Activated T-cell treated with anti-CD3 and anti-CD28 coated beads for 1 hour (primary cell): ENCODE results near the gene GUCY1A2.

ENCODE experiments used
- DNase-seq: peaks from one replicate; pipeline ENCODE4 v3.0.0-alpha.2; 2020; ENCODE audit warnings: low read depth

Gene GUCY1A2

DNA sequence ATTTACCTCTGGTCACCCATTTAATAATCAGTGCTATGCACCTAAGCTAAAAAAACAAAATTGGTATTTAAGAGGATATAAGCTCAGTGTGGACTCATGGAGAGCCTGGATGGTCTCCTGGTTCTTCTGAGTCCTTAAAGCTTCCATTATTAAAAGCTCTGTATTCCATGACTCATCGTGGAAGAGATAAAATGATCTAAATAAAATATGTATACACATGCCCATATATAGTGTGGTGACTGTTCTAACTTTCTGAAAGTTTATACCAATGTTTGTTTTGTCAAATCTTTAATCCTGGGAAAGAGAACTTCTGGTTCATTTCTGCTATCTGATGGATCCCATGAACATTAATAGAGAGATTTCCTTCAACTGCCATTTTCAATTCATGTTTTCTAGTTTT is 375.9 kb downstream of the GUCY1A2 start:
- DNase-seq, result no peak

- DNase-seq, result no peak
Measured at GRCh38 chr11:106632283-106632682, 386.0 kb downstream of the GUCY1A2 start.

DNA sequence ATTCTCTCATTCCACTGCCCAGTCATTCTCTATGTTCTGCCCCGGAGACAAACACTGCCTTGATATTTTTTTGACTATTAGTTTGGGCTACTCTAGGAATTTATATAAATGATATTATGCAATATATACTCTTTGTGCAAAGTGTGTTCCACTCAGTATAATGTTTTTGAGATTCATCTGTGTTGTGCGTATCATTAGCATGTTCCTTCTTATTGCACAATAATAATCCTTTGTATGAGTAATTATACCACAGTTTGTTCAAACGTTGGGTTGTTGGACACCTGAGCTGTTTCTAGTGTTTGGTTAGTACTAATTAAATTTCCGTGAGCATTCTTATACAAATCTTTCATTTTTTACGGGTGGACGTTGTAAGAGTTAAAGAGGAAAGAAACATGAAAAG is 390.6 kb downstream of the GUCY1A2 start:
- DNase-seq, result no peak

- no peak for DNase-seq
Measured at GRCh38 chr11:106625566-106625965, 392.7 kb downstream of the GUCY1A2 start.

DNA sequence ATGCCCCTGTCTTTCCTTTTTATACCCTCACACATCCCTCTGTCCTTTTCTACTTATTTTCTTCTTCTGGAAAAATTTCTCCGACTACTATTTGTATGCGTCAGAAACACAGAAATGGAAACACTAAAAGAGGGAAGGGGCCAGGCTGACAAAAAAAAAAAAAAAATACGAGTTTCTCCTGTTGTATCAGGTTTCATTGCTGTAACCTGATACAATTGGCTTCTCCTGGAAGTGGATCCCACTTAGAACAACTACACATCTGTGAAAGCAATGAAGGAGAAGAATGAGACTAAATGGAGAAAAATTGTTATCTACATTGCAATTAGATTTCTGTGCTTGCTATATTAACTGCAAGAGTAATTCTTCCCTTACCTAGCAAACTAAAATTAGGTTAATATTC is 393.9 kb downstream of the GUCY1A2 start:
- DNase-seq, result no peak
